Neuronal stem cell (in vitro differentiated cells): ENCODE measurements around the gene STAT3.
A peak's percentile ranks its signal among the peaks of the same experiment; 100 is the strongest.

ENCODE experiments used
- DNase-seq: peaks from one replicate; pipeline ENCODE4 v3.0.0-alpha.2; 2013; ENCODE audit warnings: low spot score
- H2AFZ ChIP-seq: one replicate; pipeline ENCODE4 v1.6.1; 2013; ENCODE audit warnings: mild to moderate bottlenecking, low read length, inconsistent platforms
- H2AK5ac ChIP-seq: 2 replicates; pipeline ENCODE4 v1.6.1; 2013; ENCODE audit warnings: low read depth, mild to moderate bottlenecking, inconsistent platforms, low read length, moderate library complexity, mixed read lengths
- H2BK120ac ChIP-seq: 2 replicates; pipeline ENCODE4 v1.6.1; 2013; ENCODE audit warnings: low read depth, mild to moderate bottlenecking, inconsistent platforms, low read length, moderate library complexity, mixed read lengths
- H2BK12ac ChIP-seq: one replicate; pipeline ENCODE4 v1.6.1; 2013; ENCODE audit warnings: low read length, inconsistent platforms
- H2BK15ac ChIP-seq: 2 replicates; pipeline ENCODE4 v1.6.1; 2013; ENCODE audit warnings: mild to moderate bottlenecking, low read length, inconsistent platforms, mixed read lengths
- H2BK5ac ChIP-seq: one replicate; pipeline ENCODE4 v1.6.1; 2013; ENCODE audit warnings: inconsistent platforms, mild to moderate bottlenecking, low read length, moderate library complexity
- H3K14ac ChIP-seq: one replicate; pipeline ENCODE4 v1.6.1; 2013; ENCODE audit warnings: low read length, inconsistent platforms
- H3K18ac ChIP-seq: 2 replicates; pipeline ENCODE4 v1.6.1; 2013; ENCODE audit warnings: low read length, inconsistent platforms
- H3K23ac ChIP-seq: 2 replicates; pipeline ENCODE4 v1.6.1; 2013; ENCODE audit warnings: low read depth, mild to moderate bottlenecking, mixed read lengths, low read length, inconsistent platforms; ENCODE audit not compliant: poor library complexity
- H3K27ac ChIP-seq: replicated peaks from 3 replicates; pipeline ENCODE4 v1.5.1; 2013; ENCODE audit warnings: low read length, inconsistent platforms
- H3K27me3 ChIP-seq, 3 experiments: 2 replicates each; pipeline ENCODE4 v1.6.1; 2013; ENCODE audit warnings: low read length in 3 of 3, mild to moderate bottlenecking in 2 of 3, inconsistent platforms in 1 of 3, low read depth in 1 of 3, mixed read lengths in 1 of 3, moderate library complexity in 1 of 3; ENCODE audit not compliant: control insufficient read depth in 3 of 3, insufficient read depth in 3 of 3
- H3K36me3 ChIP-seq, 2 donors: replicated peaks in 1 of 2; 2 replicates each; pipeline ENCODE4 v1.6.1; 2013; ENCODE audit warnings: low read length in 2 of 2; ENCODE audit not compliant: control insufficient read depth in 2 of 2, insufficient read depth in 2 of 2
- H3K4ac ChIP-seq: 2 replicates; pipeline ENCODE4 v1.6.1; 2013; ENCODE audit warnings: inconsistent platforms, mild to moderate bottlenecking, low read length, moderate library complexity
- H3K4me1 ChIP-seq, 2 donors: 1 replicate in 1 of 2; 2 replicates in 1 of 2; pipeline ENCODE4 v1.6.1; 2013; ENCODE audit warnings: low read length in 2 of 2, low read depth in 1 of 2; ENCODE audit not compliant: control insufficient read depth in 2 of 2, insufficient read depth in 1 of 2
- H3K4me2 ChIP-seq: one replicate; pipeline ENCODE4 v1.6.1; 2013; ENCODE audit warnings: mild to moderate bottlenecking, low read length, inconsistent platforms; ENCODE audit not compliant: insufficient read depth, poor library complexity, severe bottlenecking
- H3K4me3 ChIP-seq, 2 donors: 2 replicates each; pipeline ENCODE4 v1.5.1; 2013; ENCODE audit warnings: low read length in 2 of 2, mild to moderate bottlenecking in 2 of 2, inconsistent platforms in 1 of 2, moderate library complexity in 1 of 2
- H3K79me1 ChIP-seq: one replicate; pipeline ENCODE4 v1.6.1; 2013; ENCODE audit warnings: low read depth, mild to moderate bottlenecking, inconsistent platforms, low read length, moderate library complexity
- H3K9ac ChIP-seq: one replicate; pipeline ENCODE4 v1.6.1; 2013; ENCODE audit warnings: mild to moderate bottlenecking, low read depth, low read length, inconsistent platforms; ENCODE audit not compliant: poor library complexity
- H3K9me3 ChIP-seq, 2 donors: replicated peaks in 1 of 2; 2 replicates each; pipeline versions ENCODE3 to v1.6.1; 2013; ENCODE audit warnings: low read length in 2 of 2, mild to moderate bottlenecking in 2 of 2, inconsistent platforms in 1 of 2, low read depth in 1 of 2, mixed read lengths in 1 of 2, moderate library complexity in 1 of 2; ENCODE audit not compliant: control insufficient read depth in 2 of 2, insufficient read depth in 1 of 2
- H4K8ac ChIP-seq: one replicate; pipeline ENCODE4 v1.6.1; 2013; ENCODE audit warnings: low read depth, mild to moderate bottlenecking, inconsistent platforms, low read length, moderate library complexity
- H4K91ac ChIP-seq: one replicate; pipeline ENCODE4 v1.6.1; 2013; ENCODE audit warnings: low read length, low read depth, mild to moderate bottlenecking, inconsistent platforms; ENCODE audit not compliant: poor library complexity
- WGBS, 2 donors: extraction: QIAGEN DNeasy Blood & Tissue Kit; methylation state at CpG; one replicate each; pipeline ENCODE4 v1.1.7; 2013; ENCODE audit warnings: missing lambda C conversion rate in 2 of 2, mixed read lengths in 1 of 2; ENCODE audit not compliant: insufficient read length in 2 of 2, insufficient replicate concordance in 1 of 2; ENCODE audit errors: extremely low coverage in 2 of 2; 5-methylcytosine and 5-hydroxymethylcytosine counted together

The STAT3 gene

GRCh38 chr17:42282478-42283080, 105.7 kb downstream of the STAT3 start:
- H3K4me3 ChIP-seq: no peak overlapping the region

GRCh38 chr17:42281571-42282096, 106.6 kb downstream of the STAT3 start:
- H3K4ac ChIP-seq: no peak overlapping the region
- DNase-seq: no peak
- no peak overlapping the region for H4K8ac ChIP-seq
- H4K91ac ChIP-seq: no peak overlapping the region
- H3K4me2 ChIP-seq: no peak overlapping the region
- H3K27ac ChIP-seq: no peak overlapping the region
- no CpG with 5 or more reads among the region's 7 CpGs for WGBS, 2 donors
- no peak overlapping the region for H2BK15ac ChIP-seq
- peak overlapping the region; percentile 63 for H3K9ac ChIP-seq
- H3K14ac ChIP-seq: no peak overlapping the region
- H3K9me3 ChIP-seq: no peaks in the 10 kb centered on the region
- H2AK5ac ChIP-seq: no peak overlapping the region
- H2BK120ac ChIP-seq: no peak overlapping the region
- H2BK12ac ChIP-seq: no peak overlapping the region
- peaks cover 15 to 28% of the 10 kb centered on the region in 2 donors for H3K4me1 ChIP-seq
- no peaks in the 10 kb centered on the region for H3K36me3 ChIP-seq
- peak overlapping the region; percentile 27 for H2AFZ ChIP-seq
- no peaks in the 10 kb centered on the region for H3K79me1 ChIP-seq
- peak overlapping the region; percentile 78 for H3K18ac ChIP-seq
- H3K27me3 ChIP-seq: peaks cover 0 to 2% (median 1%) of the 10 kb centered on the region in 3 experiments
- peak overlapping the region in 1 of 2 donors; percentile 56 for H3K4me3 ChIP-seq
- no peak overlapping the region for H2BK5ac ChIP-seq
- peak overlapping the region; percentile 46 for H3K23ac ChIP-seq

More at GRCh38 chr17:42282478-42283080, 105.7 kb downstream of the STAT3 start:
- H2BK120ac ChIP-seq: no peak overlapping the region
- no peak overlapping the region for H3K4ac ChIP-seq
- H4K8ac ChIP-seq: no peak overlapping the region
- H2AFZ ChIP-seq: no peak overlapping the region
- no CpG with 5 or more reads among the region's 6 CpGs for WGBS, 2 donors
- H3K27me3 ChIP-seq: peaks cover 0 to 12% (median 11%) of the 10 kb centered on the region in 3 experiments
- no peak overlapping the region for H3K27ac ChIP-seq
- no peak overlapping the region for H2BK12ac ChIP-seq
- DNase-seq: no peak
- H3K14ac ChIP-seq: no peak overlapping the region
- peaks cover 7 to 29% of the 10 kb centered on the region in 2 donors for H3K4me1 ChIP-seq
- H2AK5ac ChIP-seq: no peak overlapping the region
- H3K23ac ChIP-seq: no peak overlapping the region
- no peak overlapping the region for H3K18ac ChIP-seq
- no peaks in the 10 kb centered on the region for H3K9me3 ChIP-seq
- H3K36me3 ChIP-seq: no peaks in the 10 kb centered on the region
- no peak overlapping the region for H3K9ac ChIP-seq
- no peak overlapping the region for H2BK15ac ChIP-seq
- H3K79me1 ChIP-seq: no peaks in the 10 kb centered on the region
- no peak overlapping the region for H3K4me2 ChIP-seq
- H4K91ac ChIP-seq: no peak overlapping the region
- no peak overlapping the region for H2BK5ac ChIP-seq

- H3K79me1 ChIP-seq: no peaks in the 10 kb centered on the region
- H4K8ac ChIP-seq: no peak overlapping the region
- no peak overlapping the region for H3K23ac ChIP-seq
- no peak overlapping the region for H3K27ac ChIP-seq
- no peak overlapping the region for H4K91ac ChIP-seq
- H3K4me1 ChIP-seq: peaks cover 15 to 27% of the 10 kb centered on the region in 2 donors
- H3K4ac ChIP-seq: no peak overlapping the region
- no peak overlapping the region for H2BK5ac ChIP-seq
- H3K36me3 ChIP-seq: no peaks in the 10 kb centered on the region
- peak overlapping the region; percentile 19 for H2AFZ ChIP-seq
- no peak overlapping the region for H3K14ac ChIP-seq
- no peak overlapping the region for H3K4me3 ChIP-seq
- no peak overlapping the region for H2BK12ac ChIP-seq
- WGBS, 2 donors: no CpG with 5 or more reads among the region's 4 CpGs
- no peak overlapping the region for H2BK15ac ChIP-seq
- no peaks in the 10 kb centered on the region for H3K9me3 ChIP-seq
- no peak overlapping the region for H3K4me2 ChIP-seq
- no peak overlapping the region for H3K18ac ChIP-seq
- H3K27me3 ChIP-seq: no peaks in the 10 kb centered on the region
- no peak overlapping the region for H2BK120ac ChIP-seq
- H2AK5ac ChIP-seq: no peak overlapping the region
- no peak for DNase-seq
- no peak overlapping the region for H3K9ac ChIP-seq
These were observed 108.2 kb downstream of the STAT3 start for GRCh38 chr17:42279776-42280630.

- H3K4me2 ChIP-seq: no peak overlapping the region
- no peak overlapping the region for H3K9ac ChIP-seq
- peak overlapping the region; percentile 92 for H2BK5ac ChIP-seq
- H2AFZ ChIP-seq: peak overlapping the region; percentile 96
- no peaks in the 10 kb centered on the region for H3K79me1 ChIP-seq
- no peaks in the 10 kb centered on the region for H3K9me3 ChIP-seq
- no peak for DNase-seq
- H3K36me3 ChIP-seq: no peaks in the 10 kb centered on the region
- peak overlapping the region in 1 of 2 donors; percentile 80 for H3K4me3 ChIP-seq
- H4K91ac ChIP-seq: no peak overlapping the region
- H3K14ac ChIP-seq: no peak overlapping the region
- no peak overlapping the region for H3K23ac ChIP-seq
- H2BK15ac ChIP-seq: peak overlapping the region; percentile 97
- peaks cover 13 to 29% of the 10 kb centered on the region in 2 donors for H3K4me1 ChIP-seq
- no peak overlapping the region for H2AK5ac ChIP-seq
- H2BK120ac ChIP-seq: no peak overlapping the region
- H2BK12ac ChIP-seq: no peak overlapping the region
- H3K18ac ChIP-seq: no peak overlapping the region
- no peak overlapping the region for H4K8ac ChIP-seq
- no CpG with 5 or more reads among the region's 6 CpGs for WGBS, 2 donors
- no peaks in the 10 kb centered on the region for H3K27me3 ChIP-seq
- no peak overlapping the region for H3K27ac ChIP-seq
- H3K4ac ChIP-seq: no peak overlapping the region
These were observed 110.9 kb downstream of the STAT3 start for GRCh38 chr17:42277342-42277712.
